HG02610 (cell line): Measurements from ENCODE around the gene SGF29.
"Not testable (repeated sequence)": the region's sequence is repeated elsewhere in the genome, so short reads cannot be mapped to it uniquely, and the experiment has no call there.

Experiments used
- ATAC-seq: cut with Tn5 transposase; IDR thresholded peaks from one replicate; pipeline ENCODE4 v1.9.1; 2021; ENCODE audit warnings: mild to moderate bottlenecking, moderate library complexity; ENCODE audit not compliant: unreplicated experiment

The SGF29 gene

GRCh38 chr16:28609631-28610594 is 56.2 kb downstream of the SGF29 start, which contains the start of gene SULT1A1:
TSS of gene SULT1A1 (minus strand) at chr16:28610044. CDS start at chr16:28608855, 1,189 bp downstream.
- no peak for ATAC-seq

- ATAC-seq = no peak
These were observed 57.0 kb downstream of the SGF29 start for GRCh38 chr16:28610595-28611191.

DNA sequence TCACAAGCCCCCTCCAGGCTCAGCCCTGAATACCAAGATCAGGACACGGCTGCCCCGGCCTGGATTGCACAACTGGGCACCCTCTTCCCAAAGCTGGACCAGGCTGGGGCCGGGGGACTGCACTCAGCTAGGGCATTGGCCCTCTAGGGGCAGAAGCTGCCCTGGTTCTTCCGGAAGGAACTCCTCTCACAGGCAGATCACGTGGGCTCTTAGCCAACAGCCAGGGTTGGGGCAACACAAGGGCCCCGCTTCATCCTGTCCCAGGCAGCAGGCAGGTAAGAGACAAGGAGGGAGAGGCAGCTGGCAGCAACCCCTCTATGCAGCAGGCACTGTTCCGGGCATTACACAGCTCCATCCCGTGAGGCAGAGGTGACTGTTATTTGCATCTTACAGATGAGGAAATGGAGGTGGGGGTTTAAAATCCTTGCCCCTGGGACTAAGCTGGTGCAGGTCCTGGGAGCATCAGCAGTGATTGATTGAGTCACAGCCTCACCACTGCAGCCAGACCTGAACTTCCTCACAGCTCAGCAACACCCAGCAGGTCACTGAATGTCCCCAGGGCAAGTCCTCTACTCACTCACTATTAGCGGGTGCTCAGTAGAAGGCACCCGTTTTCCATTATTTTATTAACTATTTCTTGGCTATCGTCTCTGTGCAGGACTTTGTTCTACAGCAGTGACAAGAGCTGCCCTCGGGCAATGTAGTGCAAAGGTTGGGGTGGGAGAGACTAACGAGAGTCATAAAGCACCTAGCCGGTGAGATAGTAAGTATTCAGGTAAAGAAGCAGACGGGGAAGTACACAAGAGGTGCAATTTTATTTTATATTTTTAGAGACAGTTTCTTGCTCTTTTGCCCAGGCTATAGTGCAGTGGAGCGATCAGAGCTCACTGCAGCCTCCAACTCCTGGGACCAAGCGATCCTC is 58.9 kb downstream of the SGF29 start:
- ATAC-seq = not testable (repeated sequence)

- ATAC-seq = not testable (repeated sequence)
These were observed 60.2 kb downstream of the SGF29 start for GRCh38 chr16:28613912-28614311.

DNA sequence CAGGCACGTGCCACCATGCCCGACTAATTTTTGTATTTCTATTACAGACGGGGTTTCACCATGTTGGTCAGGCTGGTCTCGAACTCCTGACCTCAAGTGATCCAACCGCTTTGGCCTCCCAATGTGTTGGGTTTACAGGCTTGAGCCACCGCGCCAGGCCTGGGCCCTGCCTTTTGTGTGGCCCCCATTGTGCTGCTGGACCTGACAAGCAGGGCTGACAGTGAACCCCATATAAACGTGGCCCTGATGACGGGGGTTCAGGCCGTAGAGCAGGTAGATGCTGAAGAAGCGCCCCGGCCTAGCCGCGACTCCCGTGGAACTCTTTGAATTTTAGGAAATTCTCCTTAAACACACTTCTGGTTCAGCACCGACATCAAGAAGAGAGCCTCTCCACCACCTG is 60.8 kb downstream of the SGF29 start:
- not testable (repeated sequence) for ATAC-seq

DNA sequence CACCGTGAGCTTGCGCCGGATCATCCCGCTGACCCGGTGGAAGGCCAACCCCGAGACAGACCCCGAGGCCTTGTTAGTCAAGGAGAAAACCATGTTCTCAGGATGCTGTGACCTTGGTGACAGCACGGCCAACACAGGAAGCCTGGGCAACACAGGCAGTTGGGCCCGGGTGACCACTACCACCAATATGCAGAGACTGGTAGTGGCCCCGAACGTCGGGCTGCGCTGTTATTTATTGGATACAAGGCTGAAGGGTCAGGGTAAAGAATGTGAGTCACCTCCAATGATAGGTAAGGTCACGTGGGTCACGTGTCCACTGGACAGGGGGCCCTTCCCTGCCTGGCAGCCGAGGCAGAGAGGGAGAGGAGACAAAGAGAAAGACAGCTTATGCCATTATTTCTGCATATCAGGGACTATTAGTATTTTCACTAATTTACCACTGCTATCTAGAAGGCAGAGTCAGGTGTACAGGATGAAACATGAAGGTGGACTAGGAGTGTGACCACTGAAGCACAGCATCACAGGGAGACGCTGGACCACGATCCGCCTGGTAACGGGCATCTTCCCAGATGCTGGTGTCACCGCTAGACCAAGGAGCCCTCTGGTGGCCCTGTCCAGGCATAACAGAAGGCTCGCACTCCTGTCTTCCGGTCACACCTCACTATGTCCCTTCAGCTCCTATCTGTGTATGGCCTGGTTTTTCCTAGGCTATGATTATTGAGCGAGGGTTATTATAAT is 61.9 kb downstream of the SGF29 start:
- ATAC-seq = not testable (repeated sequence)

DNA sequence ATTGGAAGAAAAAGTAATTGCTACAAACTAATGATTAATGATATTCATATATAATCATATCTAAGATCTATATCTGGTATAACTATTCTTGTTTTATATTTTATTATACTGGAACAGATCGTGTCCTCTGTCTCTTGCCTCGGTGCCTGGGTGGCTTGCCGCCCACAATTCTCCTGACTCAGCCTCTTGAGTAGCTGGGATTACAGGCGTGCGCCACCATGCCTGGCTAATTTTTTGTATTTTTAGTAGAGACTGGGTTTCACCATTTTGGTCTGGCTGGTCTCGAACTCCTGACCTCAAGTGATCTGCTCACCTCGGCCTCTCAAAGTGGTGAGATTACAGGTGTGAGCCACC is 62.5 kb downstream of the SGF29 start:
- ATAC-seq = not testable (repeated sequence)

GRCh38 chr16:28616636-28617035 is 62.9 kb downstream of the SGF29 start:
- ATAC-seq = no peak

GRCh38 chr16:28617874-28618273 is 64.2 kb downstream of the SGF29 start:
- ATAC-seq = no peak

DNA sequence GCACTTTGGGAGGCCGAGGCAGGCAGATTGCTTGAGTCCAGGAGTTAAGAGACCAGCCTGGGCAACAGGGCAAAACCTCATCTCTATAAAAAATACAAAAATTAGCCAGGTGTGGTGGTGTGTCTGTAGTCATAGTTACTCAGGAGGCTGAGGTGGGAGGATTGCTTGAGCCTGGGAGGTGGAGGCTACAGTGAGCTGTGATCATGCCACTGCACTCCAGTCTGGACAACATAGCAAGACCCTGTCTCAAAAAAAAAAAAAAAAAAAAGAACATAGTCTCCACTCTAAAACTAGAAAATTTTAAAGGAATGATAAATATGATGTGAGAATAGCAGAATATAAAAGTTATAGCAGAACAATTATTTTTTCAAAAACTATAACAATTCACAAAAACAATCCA is 66.6 kb downstream of the SGF29 start:
- not testable (repeated sequence) for ATAC-seq

- ATAC-seq = no peak
These were observed 67.9 kb downstream of the SGF29 start for GRCh38 chr16:28621481-28622155.

DNA sequence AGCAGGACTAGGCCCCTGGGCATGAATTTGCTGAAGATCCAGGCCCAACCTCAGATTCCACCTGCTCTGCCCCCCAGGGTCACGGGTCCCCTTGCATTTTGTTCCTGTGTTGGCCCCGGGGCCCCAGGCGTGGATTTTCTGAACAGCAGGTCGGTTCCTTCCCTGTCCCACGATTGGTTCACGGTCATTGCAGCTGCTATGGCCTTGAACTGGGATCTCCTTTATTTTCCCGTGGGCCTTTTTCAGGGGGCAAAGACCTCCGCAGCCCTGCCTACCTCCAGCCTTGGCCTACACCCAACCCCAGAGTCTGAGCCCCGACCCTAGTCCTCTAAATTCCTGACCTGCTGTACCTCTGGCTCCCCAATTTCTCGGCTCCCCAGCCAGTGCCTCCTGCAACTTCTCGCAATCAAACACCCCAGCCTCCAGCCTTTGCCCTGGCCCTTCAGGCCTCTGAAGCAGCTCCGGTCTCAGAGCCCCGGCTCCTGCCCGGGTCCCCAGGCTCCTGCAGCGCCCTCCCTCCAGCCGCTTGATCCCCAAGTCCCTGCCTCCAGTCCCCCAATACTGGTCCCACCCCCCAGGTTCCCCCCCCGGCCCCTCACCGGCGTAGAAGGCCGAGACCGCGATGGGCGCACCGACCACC is 68.9 kb downstream of the SGF29 start:
- ATAC-seq = not testable (repeated sequence)

- ATAC-seq = no peak
These were observed 69.5 kb downstream of the SGF29 start for GRCh38 chr16:28623172-28623711.

- not testable (repeated sequence) for ATAC-seq
These were observed 77.2 kb downstream of the SGF29 start for GRCh38 chr16:28630905-28631304.

GRCh38 chr16:28636093-28636823 is 82.5 kb downstream of the SGF29 start:
- not testable (repeated sequence) for ATAC-seq

GRCh38 chr16:28637765-28638164 is 84.0 kb downstream of the SGF29 start, which contains the start of gene NPIPB8:
TSS of gene NPIPB8 (plus strand) at chr16:28638065. CDS start at chr16:28638361, 296 bp downstream.
- not testable (repeated sequence) for ATAC-seq

- not testable (repeated sequence) for ATAC-seq
These were observed 84.6 kb downstream of the SGF29 start for GRCh38 chr16:28638359-28638758.

DNA sequence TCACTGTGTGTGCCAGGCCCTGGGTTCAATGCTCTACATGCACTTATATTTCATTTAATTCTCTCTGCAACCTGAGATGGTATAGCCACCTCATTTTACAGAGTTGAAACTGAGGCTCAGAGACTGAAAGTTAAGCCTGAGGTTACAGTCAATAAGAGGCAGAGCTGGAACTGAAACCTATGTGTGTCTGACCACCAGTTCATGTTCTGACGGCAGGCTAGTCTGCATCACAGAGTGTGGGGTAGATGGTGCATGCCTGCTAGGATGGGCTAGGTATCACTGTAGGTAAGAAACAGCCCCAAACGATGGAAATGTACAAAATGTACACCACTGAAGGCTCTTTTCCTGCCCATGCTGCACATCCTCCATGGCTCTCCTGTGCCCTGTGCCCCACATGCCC is 86.2 kb downstream of the SGF29 start:
- ATAC-seq = not testable (repeated sequence)
